GM18861 (cell line): Measurements from ENCODE around the gene SPARC.
"Not testable (repeated sequence)": the region's sequence is repeated elsewhere in the genome, so short reads cannot be mapped to it uniquely, and the experiment has no call there.

Experiments
- ATAC-seq: cut with Tn5 transposase; IDR thresholded peaks from one replicate; pipeline ENCODE4 v1.9.1; 2021; ENCODE audit not compliant: unreplicated experiment

SPARC gene

DNA sequence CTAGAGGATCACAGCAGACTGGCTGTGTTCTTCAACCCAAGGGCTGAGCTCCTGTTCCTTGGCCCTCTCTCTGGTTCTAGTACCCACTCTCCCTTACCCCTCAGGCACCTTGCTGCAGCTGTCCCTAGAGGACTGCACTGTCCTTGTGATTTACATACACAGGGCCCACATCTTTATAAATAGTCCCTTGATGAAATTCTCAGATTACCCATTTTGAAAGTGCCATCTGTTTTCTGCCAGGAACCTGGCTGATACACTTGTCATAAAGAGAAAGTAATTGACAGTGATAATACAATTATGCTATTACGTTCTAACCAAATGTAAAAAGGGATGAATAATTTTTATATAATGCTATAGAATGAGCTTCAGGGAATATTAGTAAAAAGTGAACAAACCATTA is 16.5 kb upstream of the SPARC start:
- peak; percentile 93 for ATAC-seq

DNA sequence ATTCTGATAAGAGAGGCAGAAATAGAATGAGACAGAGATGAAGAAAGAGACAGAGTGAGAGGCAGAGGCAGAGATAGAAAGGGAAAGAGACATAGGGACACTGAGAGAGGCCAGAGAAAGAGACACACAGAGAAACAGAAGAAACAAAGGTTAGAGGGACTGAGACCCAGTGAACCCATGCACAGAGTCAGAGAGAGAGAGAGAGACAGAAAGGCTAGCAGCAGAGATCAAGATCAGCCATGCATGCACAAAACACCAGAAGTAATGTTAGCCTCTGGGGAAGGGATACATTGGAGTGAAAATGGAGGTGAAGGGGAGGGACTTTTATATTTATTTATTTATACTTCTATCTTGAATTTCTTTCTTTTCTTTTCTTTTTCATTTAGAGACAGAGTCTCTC is 14.1 kb upstream of the SPARC start:
- no peak for ATAC-seq

DNA sequence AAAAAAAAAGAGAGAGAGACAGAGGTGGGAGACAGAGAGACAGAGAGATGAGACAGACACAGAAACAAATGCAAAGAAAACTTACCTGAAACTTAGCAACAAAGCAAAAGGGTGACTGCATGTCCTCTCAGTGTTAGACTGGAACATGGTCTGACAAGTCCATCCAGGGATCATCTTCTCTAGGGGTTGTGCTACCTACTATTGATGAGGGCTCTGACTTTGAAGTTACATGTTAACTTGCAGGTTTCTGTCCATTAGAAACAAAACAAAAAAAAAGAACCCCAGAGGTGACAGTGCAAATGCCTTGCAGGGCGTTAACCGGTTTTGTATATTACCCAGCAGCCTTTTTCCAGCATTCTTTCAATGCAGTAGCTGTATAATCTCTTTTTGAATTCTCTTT is 13.6 kb upstream of the SPARC start:
- no peak for ATAC-seq

DNA sequence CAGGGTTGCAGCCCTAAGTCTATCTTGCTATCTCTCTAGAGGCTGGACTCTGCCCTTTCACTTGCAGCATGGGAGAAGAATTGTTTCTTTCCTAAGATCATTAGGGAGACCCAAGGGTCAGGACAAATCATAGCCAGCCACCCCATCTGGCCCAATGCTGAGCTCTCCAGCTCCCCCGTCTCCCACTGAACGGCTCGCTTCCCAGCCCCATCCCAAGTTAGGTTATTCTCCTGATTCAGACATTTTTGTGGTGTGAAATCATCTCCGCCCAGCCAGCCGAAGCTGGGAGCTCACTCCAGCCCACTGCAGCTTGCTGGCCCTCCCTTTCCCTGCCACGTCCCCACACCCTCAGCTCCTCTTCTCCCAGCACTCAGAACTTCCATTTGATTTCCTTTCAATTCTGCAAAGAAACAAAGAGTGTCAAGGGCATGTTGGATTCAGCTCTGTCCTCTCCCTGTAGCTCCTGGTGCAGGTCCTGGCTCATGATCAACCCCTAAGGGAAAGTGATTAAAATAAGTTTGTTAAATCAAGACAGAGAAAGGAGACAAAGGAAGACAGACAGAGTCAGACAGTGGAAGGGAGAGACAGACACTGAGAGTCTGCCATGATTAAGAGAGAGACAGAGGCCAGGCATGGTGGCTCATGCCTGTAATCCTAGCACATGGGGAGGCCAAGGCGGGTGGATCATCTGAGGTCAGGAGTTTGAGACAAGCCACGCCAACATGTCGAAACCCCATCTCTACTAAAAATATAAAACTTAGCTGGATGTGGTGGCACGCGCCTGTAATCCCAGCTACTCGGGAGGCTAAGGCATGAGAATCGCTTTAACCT is 12.6 kb upstream of the SPARC start:
- no peak for ATAC-seq

DNA sequence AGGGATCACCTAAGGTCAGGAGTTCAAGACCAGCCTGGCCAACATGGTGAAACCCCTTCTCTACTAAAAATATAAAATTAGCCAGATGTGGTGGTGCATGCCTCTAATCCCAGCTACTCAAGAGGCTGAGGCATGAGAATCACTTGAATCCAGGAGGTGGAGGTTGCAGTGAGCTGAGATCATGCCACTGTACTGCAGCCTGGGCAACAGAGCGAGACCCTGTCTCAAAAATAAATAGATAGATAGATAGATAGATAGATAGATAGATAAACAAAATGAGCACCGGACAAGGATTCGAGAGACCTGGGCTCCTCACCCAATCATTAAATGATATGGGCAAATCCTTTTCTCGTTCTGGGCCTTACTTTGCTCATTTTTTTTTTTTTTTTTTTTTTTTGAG is 11.4 kb upstream of the SPARC start:
- ATAC-seq, result not testable (repeated sequence)

DNA sequence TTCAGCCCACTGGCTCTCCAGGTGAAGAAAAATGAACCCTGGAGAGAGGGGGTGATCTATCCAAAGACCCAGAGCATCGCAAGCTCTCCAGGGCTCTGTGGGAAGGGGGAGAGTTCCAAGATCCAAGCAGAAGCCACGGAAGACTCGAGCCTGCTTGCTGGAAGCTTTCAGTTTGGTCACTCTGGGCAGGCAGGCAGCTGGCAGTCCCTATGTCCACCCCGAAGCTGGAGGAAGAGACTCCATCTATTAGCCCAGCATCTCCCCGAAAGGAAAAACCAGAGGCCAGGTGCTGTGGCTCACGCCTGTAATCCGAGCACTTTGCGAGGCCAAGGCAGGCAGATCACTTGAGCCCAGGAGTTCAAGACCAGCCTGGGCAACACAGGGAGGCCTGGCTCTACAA is 10.7 kb upstream of the SPARC start:
- ATAC-seq, result no peak

DNA sequence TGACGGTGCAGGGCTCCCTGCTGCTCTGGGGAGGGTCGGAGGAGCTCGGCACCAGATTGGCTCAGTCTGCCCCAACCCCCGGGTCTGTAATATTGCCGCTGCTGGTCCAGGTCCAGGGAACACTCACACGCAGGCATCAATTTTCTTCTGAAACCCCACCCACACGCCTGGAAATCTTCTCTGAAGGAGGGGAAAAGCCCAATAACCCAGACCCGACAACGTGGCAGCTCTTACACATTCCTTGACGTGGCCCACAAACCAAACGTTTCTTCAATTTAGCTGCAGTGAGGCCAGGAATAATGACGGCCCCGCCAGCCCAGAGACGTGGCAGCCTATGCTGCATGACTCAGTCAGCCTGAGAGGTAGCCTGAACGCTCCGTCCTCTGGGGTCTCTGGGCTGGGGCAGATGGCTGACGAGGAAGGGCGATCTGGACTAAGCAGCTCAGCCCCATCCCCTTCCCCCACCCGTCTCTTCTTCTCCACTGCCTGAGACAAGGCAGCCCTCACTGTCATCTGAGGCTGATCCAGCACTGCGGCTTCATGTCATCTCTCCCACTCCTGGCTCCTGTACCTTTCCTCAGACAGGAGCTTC is 9.9 kb upstream of the SPARC start:
- ATAC-seq, result no peak

DNA sequence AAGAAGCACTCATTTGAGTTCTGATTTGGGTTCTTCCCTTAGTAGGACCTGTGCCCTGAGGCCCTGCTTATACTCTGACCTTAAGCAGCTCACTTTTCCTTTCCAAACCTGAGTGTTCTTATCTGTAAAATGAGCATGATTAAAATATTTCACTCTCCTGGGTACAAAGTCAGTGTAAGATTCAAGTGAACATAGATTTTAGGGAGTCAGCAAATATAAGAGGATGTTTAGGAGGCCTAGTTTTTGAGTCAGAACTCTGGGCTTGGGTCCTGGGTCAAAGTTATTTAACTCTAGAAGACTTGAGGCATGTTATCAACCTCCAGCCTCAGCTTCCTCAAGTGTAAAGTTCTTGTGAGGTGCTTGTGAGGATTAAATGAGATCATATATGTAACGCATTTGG is 8.7 kb upstream of the SPARC start:
- no peak for ATAC-seq

DNA sequence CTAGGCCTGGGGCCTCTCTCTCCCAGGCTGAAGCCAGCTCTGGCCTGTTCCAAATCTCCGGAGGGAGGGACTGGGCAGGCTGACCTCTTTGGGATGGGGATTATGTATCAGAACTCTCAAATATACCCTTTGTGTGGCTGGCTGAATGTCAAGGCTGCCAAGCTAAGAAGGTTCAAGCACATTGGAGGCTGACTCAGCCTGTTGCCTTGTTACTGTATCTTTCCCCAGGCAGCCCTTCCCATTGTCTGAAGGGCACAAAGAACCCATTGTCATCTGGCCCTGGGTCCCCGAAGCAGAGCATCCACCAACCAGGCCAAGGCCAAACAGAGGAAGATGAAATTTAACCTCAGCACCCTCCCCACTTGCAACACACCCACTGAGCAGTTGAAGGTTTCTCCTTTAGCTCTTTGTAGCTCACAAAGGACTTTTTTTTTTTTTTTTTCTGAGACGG is 7.3 kb upstream of the SPARC start:
- no peak for ATAC-seq

DNA sequence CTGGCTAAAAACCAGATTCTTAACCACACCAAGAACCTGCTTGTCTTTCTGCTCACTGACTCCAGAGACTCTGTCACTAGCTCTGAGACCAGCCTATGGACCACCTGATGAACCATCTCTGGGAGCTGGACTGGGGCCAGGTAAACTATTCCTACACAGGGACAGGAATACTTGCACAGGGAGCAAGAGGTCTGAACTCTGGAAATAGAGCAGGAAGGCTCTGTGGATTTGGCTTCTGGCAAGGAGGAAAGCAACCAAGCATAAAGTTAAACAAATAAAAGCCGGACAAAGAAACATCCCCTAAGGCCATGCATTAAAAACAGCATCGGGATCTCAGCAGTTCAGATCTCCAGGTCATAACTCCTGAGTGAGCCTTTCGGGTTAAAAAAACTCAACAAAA is 5.6 kb upstream of the SPARC start:
- ATAC-seq, result no peak

DNA sequence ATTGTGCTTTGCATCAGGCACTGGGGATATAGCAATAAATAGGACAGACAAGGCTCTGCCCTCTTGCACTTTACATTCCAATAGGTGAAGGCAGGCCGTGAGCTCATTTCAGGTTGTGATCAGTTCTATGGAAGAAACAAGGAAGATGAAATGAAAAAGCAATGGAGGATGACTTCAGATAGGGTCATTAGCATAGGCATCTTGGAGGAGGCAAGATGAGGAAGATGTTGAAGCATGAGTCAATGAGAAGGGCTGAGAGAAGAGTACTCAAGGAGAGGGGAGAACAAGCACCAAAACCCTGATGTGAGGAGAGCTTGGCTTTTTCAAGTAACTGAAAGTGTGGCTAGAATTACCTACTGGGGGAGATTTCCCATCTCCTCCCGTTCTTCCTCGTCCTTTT is 5.0 kb upstream of the SPARC start:
- no peak for ATAC-seq

DNA sequence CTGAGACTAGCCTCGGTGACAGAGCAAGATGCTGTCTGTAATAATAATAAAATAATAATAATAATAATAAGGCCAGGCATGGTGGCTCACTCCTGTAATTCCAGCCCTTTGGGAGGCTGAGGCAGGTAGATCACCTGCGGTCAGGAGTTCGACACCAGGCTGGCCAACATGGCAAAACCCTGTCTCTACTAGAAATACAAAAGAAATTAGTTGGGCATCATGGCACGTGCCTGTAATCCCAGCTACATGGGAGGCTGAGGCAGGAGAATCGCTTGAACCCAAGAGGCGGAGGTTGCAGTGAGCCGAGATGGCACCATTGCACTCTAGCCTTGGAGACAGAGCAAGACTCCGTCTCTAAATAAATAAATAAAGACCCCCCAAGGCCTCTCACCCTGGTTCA is 2.9 kb upstream of the SPARC start:
- not testable (repeated sequence) for ATAC-seq

DNA sequence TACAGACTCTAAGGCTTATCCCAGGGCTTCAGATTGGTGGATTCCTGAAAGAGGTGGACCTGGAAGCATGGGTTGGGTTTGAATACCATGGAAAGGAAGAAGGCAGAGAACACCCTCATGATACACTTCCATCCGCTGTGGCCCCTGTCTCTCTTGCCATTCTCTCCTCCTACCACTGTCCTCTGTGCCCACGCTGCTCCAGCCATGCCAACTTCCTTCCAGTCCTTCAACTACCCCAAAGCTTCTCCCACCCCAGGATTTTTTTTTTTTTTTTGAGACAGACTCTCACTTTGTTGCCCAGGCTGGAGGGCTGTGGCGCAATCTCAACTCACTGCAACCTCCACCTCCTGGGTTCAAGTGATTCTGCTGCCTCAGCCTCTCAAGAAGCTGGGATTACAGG is 1.7 kb upstream of the SPARC start:
- no peak for ATAC-seq

DNA sequence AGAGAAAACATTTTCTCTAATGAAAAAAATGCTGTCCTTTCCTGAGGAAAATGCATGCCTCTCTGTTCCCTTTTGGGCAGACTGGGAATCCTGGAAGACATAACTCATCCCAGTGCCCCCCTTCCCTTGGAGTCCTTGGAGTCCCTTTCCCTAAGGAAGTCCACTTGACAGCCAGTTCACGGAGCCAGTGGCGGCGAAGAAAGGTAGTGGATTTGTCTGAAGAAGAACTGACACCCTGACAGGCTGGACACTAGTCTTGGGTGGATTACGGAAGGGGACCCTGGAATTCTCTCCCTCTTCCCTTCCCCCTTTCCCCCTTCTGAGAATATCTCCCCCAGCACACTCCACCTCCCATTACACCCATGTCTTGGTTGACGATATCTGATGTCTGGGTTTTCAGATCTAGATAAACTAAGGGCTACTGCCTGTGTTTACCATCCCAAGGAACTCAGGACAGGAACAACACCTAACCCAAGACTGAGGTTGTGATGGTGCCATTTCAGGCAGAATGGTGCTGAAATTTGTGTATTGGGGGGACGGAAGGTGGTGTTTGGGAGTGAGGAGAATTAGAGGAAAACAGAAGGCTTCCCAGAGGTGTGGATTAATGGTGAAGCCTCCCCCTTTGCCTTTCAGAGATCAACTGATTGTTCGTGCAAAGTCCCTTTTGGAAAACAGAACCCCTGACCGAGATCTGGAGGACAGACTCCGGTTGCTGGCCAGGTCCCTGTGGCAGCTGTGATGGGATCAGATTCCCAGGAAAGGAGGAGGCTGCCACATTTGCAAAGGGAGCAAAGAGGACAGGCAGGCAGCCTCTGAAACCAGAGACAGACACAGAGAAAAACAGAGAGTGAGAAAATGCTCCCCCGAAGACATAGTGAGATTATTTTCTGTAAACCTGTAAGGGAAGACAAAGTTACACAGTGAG is 704 bp downstream of the SPARC start:
- ATAC-seq, result no peak

DNA sequence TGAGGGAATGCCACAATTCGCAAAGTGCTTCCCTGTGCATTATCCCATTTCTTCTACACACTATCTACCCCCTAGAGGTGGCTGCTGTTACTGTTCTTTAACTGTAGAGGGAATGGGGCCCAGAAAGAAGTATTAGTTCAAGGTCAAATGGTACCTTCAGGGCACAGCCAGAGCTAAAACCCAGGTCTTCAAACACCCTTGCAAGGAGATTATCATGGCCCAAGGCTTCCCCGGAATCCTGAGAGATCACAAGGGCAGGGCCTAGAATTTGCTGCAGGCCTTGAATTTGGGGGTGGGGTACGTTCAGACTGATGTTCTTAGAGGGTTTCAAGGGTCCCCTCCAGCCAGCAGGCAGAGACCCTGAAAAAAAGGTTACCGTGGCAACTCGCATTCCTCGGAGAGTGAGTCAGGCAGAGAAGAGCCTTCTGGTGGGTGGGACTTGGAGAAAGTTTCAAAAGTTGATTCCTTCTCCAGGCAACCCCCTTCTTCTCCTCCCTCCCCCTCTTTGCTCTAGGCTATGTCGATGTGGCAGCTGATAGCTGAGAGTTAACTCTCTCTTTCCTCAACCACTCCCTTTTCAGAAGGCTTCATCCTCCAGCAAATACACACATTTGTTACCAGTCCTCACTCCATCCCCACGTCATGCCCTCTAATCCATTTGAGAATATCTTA is 1.9 kb downstream of the SPARC start:
- no peak for ATAC-seq

DNA sequence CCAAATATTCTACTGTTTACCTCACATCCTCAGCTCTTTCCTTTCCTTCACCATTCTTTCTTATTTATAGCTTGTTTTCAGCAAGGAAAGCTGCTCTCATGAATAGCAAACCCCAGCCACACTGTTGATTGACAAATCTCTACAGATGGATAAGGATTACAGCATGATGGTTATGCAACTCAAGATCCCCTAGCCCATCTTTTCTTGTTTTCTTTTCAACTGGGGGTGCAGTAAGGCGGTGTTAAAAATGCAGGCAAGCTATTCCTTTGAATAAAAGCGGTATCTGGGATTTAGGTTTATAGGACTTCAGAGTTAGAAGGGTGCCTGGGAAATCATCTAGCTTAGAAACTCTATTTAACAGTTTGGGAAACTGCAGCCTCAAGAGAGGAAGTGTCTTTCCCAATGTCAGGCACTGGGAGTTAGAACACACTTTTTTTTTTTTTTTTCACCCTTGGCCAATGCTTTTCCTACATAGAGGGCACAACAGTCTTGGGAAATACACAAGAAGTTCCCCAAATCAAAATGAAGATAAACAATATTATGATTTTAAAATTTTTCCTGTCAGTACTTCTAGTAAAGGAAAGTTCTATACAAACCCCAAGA is 2.6 kb downstream of the SPARC start:
- ATAC-seq, result no peak

DNA sequence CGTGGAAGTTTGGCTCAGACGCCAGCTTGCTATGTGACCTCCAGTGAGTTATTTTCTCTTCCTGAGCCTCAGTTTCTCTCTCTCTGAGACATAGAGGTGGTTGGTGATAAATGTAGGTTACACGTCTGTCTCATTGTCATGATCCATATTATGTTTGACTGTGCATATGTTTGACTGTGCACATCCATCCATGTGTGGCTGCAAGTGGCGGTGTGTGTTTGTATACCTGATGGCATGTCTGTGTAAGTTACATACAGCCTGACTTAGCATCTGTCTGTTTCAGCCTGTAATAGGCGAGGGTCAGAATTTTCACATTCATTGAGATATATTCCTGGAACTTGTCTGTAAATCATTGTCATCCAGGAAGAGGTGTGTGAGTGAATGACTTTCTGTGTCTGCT is 3.3 kb downstream of the SPARC start:
- no peak for ATAC-seq

DNA sequence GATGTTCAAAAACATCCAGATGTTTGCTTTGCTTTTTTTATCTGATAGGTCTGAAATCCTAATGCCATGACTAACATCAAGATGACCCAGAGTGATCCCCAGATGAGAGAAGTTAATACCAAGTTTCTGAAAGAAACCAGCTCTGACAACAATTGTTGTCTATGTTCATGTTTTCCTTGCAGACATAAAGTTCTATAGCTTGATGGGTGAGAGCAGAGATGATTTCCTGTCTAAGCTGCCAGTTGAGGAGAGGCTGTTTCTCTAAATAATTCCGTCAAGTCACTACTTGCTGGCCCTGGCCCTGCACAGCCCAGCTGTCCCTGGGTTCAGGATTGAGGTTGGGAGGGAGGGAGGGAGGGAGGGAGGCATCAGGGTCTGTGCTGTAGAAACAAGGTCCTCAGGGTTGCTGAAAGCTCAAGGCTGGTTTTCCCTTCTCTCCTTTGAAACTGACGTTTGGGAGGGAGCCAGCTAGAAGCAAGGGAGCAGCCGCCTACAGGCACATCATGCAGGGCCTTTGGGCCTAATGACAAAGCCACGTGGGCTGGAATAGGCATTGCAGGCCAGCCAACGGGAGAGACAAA is 3.9 kb downstream of the SPARC start:
- no peak for ATAC-seq

DNA sequence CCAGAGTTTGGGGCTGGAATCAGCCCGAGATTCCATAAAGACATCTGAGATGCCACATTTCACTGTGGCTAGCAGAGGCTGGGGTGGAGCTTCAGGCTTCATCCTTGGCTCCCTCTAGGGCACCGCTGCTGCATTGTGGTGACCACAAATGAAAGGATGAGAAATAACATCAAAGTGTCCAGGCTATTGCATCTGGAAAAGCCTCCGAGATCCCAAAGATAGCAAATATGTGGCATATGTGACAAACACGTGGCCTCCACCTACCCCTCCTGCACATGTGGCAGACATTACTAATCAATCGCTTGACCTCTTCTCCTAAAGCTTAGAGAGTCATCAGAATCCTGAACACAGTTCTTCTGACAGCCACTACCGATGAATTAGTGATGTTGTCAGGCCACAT is 4.5 kb downstream of the SPARC start:
- ATAC-seq, result no peak

DNA sequence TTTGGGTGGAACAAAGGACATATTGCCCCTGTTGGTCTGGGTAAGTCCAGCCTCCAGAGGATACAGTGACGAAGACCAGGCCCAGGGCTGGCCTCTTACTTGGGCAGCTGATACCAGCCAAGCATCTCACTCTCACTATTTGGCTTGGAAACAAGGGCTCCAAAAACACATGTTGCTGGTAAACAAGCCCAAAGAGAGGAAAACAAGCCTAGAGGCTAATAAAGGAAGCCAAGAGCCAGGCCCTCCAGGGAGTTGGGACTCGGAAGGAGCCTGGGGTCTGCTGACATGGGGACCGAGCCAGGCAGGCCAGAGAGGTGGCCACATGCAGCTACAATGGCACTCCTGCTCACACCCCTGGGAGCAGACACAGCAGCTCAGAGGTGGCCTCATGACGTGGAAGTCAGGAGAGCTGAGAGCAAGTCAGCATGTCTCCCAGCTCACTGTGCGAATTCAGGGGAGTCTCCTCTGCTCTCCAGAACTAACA is 5.7 kb downstream of the SPARC start:
- ATAC-seq, result no peak
